Activated T-cell treated with anti-CD3 and anti-CD28 coated beads for 24 hours (primary cell): ENCODE data around the gene FOXN1.
"Not testable (repeated sequence)": the region's sequence is repeated elsewhere in the genome, so short reads cannot be mapped to it uniquely, and the experiment has no call there.

ENCODE experiments used
- DNase-seq: peaks from one replicate; pipeline ENCODE4 v3.0.0-alpha.2; 2020; ENCODE audit warnings: low read depth

FOXN1 gene

DNA sequence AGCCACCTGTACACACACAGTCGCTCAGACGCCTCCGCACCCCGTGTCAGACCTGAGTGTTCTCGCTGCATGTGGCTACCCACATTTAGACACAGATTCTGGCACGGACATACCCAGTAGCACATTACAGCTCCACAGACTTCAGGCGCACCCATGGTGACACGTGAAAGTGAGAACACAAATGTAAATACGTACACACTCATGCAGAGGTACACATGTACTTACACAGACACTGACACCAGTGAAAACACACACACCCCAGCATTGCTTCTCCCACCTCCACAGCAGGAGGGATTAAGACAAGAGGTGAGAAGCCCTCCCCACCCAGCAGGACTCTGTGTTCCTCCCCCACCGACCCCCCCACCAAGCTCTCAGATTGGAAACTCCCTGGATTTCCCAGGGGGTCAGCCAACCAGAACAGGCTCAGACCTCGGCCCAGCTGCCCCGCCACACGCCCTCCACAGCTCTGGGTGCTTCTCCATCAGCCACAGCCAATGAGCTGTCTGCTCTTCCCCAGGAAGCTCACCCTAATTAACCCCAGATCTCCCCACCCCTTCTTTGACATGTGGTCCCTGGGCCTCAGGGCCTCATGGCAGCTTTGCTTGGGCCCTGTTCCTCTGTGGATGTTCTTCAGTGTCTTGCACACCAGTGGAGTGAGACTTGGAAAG, 5.3 kb upstream of the FOXN1 start:
- no peak for DNase-seq

DNA sequence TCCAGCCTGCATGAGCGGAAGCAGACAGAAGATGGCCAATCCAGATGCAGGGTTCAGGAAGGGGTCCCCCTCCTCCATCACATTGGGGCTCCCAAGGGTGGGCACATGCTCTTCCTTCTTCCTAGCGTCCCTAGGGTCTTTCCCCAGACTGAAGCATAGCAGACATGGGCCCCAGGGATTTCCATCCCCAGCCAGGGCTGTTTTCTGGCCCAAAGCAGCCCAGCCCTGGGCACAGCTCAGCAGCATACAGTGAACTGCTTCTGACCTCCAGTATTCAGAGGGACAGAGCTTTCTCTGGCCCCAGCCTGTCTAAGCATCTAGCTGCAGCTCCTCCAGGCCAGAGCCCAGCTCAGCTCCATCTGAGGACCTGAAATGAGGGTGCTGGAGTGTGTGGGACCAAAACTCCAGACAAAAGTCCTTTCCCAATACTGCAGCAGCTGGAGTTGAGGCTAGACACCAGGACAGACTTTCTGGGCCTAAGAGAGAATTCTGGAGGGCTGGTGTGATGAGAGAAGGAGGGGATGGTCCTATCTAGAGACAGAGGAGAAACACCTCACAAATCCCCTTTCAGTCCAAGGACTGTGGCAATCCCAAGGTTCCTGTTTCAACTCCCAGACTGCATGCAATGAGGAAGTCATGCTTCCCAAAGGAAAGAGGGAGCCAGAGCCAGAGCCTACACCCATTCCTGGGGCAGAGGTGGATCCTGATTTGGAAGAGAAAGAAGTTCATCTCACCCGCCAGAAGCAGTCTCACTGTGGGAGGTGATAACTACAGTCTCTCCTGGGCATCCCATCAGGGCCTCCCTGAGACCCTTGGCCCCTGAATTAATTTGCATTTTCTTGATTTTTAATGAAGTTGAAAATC, 4.5 kb upstream of the FOXN1 start:
- DNase-seq: no peak

DNA sequence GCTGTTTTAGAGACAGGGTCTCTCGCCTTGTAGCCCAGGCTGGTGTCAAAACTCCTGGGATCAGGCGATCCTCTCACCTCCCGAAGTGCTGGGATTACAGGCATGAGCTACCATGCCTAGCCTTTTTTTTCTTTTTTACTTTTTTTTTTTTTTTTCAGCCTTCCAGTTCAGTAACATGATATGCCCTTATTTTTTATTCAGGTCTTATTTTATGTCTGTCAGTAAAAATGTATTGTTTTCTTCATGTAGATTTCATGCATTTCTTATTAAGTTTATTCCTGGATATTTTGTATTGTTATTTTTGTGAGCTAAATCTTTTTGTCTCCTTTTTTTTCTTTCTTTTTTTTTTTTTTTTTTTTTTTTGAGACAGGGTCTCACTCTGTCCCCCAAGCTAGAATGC, 2.7 kb upstream of the FOXN1 start:
- DNase-seq: no peak

DNA sequence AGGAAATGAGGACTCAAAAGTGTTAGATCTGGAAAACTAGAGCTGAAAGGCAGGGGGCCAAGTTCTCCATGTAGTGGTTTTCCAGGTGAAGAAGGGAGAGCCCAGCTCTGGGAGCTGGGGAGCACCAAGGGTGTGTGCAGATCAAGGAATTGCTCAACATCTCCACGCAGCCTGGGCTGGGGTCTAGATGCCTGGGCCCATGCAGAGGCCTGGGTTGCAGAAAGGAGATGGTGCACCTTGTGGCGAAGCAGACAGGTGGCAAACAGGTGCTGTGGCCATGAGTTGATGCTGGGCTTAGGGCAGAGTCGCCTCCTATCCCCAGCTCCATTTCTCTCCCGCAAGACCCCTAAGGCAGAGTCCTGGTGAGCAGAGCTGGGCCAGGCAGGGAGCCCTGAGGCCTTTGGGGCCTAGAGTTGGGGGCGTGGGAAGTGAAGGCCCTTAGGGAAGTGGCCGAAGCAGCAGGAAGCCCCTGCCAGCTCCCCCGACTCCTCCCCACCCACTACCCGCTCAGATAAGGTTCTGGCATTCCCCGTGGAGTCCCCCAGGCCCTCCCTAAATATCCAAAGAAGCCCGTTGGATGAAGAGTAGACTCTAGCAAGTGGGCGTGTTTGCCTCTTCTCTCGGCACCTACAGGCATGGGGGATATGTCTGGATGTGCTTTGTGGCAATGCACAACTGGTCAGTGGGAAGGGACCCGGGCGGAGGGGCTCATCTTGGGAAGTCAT, 777 bp downstream of the FOXN1 start:
- no peak for DNase-seq

DNA sequence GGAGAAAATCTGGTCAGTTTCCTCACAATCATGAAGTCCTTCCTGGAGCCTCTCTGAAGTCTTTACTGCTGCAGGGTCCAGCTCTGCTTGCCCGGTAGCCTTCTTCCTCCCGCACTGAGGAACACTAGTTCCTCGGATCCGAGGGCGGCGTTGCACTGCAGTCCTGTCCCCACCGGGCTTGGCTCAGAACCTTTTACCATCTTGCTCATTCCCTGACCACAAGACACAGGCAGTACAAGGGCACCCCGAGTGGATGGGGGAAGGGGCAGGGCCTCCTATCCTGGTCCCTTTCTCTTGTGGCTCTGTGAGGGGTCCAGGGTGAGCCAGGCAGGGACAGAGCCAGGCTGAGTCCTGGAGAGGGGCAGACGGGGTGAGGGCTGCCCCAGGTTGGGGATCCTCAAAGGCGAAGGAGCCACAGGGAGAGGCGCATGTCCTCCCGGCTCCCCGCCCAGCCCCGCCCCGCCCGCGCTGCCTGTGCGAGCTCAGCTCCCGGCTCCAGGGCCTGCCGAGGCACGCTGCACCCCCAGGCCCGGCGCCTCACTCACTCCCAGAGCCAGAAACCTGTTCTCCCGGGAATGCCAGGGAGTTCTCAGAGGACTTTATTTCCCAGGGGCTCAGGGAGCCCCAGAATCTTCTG, 1.5 kb downstream of the FOXN1 start:
- DNase-seq: no peak

DNA sequence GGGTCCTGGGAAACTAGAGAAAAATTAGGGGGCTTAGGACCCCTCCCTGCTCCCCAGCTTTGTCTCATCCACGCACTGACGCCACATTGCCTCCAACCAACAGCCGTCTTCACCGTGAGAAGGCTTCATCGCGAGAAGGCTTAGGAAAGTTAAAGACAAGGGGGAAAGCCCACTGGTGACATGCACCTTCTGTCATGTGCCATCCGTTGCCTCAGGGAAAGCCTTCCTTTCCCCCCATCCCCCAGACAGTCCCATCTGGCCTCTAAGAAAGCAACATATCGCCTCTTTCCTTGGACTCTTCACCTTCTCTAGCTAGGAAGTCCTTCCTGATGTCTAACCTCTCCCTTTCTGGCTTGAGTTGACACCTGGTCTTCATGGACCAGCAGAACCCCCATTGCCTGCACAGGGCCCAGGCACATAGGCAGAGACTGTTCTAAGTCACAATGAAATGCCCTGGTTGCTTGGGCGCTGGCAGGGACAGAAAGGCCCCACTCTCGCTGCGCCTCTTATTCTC, 2.1 kb downstream of the FOXN1 start:
- DNase-seq: no peak

DNA sequence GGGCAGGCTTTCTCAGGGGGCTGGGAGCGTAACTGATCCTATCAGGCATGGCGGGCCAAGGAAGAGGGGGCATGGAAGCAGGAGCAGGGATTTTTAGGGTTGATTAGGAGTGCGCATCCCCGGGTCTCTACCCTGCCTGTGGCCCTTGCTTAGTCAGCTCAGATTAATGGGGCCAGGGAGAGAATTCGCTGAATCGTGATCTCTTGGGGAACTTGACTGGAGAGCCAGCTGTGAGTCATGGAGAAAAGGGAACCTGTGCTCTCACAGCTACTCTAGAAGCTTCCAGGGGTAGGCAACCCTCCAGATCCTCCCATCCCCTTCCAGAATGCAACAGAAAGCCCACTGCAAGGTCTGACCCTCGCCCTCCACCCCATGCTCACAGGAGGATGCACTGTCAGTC, 3.6 kb downstream of the FOXN1 start:
- DNase-seq: no peak

DNA sequence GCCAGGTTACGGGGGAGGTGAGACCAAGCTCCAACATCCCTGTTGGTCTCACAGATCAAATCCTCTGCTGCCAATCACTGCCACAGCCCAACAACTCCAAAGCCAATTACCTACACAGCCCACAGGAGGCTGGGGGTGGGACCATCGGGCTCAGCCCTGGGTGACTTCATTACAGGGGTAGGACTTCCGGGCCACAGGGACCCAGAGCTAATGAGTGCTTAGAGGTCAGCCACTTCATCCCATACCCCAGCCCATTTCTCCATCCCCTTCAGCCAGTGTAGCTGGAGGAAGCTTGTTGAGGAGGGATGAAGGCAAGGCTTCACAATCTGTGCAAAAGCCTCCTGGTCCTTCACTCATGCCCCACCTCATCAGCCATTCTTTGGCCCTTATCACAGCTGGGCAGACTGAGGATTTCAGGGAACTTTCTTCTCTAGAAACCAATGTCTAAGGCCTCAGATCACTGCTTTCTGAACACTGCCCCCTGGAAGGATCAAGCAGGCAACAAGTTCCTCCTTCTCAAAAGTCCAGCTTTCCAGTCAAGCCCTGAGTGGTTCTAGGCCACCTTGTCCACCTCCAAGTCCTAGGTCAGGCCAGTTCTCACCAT, 5.8 kb downstream of the FOXN1 start:
- no peak for DNase-seq

DNA sequence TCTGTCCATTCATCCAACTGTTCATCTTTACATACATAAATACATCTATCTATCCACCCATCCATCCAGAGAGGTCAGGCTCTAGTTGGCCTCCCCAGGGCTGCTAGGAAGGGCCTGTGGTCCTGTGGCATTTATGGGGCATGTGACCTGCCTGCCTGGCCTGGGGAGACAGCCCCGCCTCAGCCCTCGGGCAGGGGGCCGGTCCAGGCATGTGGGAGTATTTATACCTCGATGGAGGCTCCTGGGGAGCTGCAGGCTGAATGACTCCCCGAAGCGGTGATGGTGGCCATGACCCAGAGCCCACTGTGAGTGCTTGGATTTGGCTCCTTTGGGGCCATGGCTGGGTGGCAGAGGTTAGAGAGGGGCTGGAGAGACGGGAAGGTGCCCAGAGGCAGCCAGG, 7.3 kb downstream of the FOXN1 start:
- DNase-seq: no peak

DNA sequence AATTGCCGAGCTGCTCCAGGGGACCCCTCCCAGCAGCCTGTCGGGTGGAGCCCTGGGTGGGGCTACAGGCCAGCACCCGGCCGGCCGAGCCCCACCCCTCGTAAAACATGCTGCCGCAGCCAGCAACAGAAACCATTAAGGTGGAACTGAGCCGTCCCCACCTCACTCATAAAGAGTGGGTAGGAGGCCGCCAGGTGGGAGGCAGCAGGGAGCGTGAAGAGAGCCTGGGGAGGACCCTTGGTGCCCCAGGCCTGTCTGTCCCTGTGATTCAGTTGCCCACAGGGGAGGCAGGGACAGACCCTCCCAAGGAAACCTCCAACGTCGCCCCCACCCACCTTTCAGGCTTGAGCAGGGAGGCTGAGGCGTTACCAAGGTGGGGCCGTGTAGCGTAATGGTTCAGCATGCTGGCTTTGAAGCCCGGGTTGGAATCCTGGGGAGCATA, 8.4 kb downstream of the FOXN1 start:
- DNase-seq: no peak

DNA sequence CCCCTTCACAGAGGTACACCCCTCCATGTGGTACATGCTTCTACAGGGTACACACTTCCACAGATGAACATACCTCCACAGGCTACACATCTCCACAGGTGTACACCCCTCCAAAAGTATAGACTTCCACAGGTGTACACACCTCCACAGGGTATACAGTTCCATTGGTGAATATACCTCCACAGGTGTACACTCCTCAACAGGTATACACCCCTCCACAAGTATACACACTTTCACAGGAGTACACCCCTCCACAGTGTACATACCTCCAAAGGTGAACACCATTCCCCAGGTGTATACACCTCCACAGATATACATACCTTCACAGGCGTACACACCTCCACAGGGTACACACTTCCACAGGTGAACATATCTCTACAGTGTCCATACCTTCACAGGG, 9.4 kb downstream of the FOXN1 start:
- no peak for DNase-seq

DNA sequence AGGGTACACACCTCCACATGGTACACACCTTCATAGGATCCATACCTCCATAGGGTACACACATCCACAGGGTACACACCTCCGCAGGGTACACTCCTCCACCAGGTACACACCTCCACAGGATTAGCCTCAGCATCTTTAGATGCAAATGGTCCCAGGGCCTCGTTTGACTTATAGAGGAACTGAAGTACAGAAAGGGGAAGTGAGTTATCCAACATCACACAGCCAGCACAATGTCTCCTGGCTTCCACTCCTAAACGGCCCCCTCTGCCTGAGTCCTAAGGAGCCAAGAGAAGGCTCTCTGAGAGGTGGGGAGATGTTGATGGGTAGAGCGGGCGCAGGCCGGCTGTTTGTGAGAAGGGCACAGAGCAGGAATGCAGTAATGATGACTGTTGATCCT, 12.0 kb downstream of the FOXN1 start:
- DNase-seq: no peak

DNA sequence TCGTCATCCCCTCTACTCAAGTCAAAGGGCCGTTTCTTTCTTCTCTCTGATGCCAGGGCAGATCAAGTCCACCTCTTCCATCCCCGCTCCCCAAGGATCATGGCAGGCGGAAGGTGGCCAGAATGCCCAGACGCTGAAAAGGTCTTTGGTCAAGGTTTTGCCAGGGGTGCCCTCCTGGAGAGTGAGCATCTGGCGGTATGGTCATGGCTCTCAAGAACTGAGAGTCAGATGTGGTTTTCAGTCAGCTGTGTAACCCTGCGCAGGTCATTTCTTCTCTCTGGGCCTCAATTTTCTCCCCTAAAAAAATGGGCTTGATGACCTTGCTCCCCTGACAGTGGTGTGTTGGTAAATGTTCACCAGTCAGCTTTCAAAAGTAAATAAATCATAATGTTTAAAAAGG, 12.4 kb downstream of the FOXN1 start:
- DNase-seq: no peak

DNA sequence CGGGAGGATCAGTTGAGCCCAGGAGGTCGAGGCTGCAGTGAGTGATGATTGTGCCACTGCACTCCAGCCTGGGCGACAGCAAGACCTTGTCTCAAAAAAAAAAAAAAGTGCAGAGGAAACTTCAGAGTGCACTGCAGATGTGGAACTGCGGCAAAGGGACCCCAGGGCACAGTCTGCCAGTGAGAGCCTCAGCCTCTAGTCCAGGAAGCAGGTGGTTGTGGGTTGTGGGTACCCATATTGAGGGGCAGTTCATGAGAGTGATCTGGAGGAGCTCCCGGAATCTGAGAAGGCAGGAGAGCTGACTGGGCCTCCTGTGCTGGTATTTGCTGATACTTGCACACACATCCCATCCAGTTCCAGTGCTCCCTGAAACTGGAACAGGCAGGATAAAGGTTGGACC, 13.1 kb downstream of the FOXN1 start:
- DNase-seq: no peak

DNA sequence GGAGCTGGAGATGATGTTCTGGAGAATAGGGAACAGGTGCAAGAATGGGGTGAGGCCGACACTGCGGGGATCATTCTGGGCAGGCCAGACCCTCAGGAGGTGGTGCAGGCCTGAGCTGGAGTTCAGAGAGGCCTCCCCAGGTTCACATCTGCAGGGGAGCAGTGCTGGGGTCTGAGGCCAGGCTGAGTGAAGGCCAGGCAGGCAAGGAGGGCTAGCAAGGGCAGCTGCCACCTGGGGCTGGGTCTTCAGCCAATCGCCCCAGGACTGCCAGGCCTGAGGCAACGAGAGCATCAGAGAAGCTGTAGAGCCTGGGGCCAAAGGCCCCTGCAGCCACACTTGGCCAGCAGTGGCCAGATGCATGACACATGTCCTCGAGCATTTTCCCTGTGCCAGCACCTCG, 14.5 kb downstream of the FOXN1 start:
- no peak for DNase-seq

DNA sequence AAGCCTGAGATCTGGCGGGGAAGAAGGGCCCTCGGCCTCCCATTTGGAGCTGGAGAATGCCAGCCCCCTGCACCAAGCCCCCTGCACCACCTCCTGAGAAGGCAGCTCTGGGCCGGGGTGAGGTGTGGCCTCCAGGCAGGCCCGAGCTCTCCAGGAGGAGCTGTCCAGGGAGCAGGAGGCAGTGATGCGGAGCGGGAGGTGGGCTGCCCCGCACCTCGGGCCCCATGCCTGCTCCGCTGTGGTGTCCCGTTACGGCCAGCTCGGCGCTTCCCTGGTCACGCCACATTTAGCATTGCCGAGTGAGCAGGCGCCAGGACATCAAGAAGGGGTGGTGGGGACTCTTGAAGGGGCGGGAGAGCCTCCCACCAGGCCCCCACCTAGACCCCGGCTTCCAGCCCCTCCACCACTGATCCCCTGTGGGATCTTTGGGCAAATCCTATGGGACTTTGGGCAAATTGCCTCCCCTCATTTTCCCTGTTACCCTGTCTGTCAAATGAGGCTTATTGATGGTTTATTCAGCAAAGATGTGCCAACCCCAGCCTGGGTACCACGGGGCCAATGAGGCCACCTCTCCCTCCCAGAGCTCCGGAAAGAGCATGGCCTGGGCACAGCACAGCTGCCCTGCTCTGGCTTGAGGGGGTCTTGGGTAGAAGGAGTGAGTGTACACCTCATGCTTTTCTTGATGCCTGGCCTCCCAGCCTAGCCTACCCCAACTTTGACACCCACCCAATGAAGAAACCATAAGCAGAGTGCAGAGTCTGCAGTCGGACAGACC, 15.3 kb downstream of the FOXN1 start:
- DNase-seq: no peak

DNA sequence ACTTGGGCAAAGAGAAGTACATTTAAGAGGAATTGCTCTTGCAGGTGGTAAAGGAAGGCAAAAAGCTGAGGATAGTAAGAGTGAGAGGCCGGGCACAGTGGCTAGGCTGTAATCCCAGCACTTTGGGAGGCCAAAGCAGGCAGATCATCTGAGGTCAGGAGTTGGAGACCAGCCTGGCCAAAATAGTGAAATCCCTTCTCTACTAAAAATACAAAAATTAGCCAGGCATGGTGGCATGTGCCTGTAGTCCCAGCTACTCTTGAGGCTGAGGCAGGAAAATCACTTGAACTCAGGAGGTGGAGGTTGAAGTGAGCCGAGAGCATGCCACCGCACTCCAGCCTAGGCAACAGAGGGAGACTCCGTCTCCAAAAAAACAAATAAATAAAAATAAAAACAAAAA, 16.1 kb downstream of the FOXN1 start:
- not testable (repeated sequence) for DNase-seq

DNA sequence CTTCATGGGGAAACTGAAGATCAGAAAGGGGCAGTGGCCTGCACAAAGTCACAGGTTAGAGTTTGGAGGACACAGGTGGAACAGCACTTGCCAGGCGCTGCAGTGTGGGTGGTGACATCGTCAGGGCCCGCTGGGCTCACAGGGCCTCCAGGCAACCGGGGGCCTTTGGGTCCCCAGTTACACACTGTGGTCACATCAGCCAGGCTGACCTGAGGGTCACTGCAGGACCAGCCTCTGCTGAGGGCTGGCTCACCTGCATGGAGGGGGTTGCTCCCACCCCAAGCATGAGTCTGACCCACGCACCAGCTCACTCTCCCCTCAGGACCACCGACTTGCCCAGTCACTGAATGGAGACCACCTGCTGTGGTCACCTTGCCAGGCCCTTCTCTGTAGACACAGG, 17.0 kb downstream of the FOXN1 start:
- no peak for DNase-seq

DNA sequence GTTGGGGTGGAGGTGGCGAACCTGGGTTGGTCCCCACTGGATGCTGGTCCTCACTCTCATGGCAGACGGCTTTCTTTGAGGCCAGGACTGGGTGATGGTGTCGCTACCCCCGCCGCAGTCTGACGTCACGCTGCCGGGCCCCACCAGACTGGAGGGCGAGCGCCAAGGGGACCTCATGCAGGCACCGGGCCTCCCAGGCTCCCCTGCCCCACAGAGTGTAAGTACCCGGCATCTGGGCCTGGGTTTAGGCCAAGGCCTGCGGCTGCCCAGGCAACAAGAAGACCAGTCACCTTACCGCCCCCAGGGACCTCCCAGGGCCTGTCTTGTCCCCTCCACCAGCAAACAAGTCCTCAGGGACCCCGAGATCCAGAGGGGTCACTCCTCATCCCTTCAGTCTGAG, 17.7 kb downstream of the FOXN1 start:
- no peak for DNase-seq

DNA sequence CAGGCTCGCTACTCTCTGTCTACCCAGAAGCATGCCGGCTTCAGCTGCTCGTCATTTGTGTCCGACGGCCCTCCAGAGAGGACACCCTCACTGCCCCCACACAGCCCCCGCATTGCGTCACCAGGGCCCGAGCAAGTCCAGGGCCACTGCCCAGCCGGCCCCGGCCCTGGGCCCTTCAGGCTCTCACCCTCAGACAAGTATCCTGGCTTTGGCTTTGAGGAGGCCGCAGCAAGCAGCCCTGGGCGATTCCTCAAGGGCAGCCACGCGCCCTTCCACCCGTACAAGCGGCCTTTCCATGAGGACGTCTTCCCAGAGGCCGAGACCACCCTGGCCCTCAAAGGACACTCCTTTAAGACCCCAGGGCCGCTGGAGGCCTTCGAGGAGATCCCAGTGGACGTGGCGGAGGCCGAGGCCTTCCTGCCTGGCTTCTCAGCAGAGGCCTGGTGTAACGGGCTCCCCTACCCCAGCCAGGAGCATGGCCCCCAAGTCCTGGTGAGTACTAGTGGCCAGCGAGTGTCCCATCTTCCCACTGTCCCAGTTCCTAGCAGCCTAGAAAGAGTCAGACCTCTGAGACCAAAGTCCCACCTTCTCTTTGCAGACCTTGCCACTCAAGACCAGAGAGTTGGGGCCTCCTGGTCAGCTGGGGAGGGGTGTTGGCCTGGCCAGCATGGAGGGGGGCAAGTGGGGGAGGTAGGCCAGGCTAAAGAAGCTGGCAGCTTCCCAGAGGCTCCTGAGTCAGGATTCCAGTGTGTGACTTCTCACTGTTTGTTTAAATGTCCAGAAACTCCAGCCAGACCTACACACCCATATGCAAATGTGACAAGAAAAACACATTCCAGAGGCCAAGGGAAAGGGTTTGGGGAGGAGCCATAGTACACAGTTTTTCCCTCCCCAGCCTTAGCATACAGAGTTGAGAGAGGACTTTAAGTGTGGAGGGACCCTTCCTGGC, 18.6 kb downstream of the FOXN1 start:
- DNase-seq: no peak
